H9 (cell line): ENCODE data around the gene FOXP2. TPM values are rescaled to one million over a fixed set of nuclear protein-coding genes. Genes with fewer than 3 reads are reported as not detected.

Experiments
- DNase-seq: peaks from one replicate; pipeline ENCODE4 v3.0.0-alpha.2; 2017
- H2AFZ ChIP-seq: one replicate; pipeline ENCODE4 v1.6.1; 2013; ENCODE audit warnings: mild to moderate bottlenecking, low read length, control low read depth, moderate library complexity
- H2AK5ac ChIP-seq: 2 replicates; pipeline ENCODE4 v1.6.1; 2013; ENCODE audit warnings: low read length, control low read depth, mixed read lengths; ENCODE audit not compliant: insufficient read length
- H2BK120ac ChIP-seq: one replicate; pipeline ENCODE4 v1.6.1; 2013; ENCODE audit warnings: low read depth, mild to moderate bottlenecking, low read length, control low read depth, inconsistent platforms; ENCODE audit not compliant: poor library complexity, severe bottlenecking
- H2BK12ac ChIP-seq: 2 replicates; pipeline ENCODE4 v1.6.1; 2013; ENCODE audit warnings: low read length, control low read depth, mixed read lengths, low read depth; ENCODE audit not compliant: insufficient read length
- H2BK15ac ChIP-seq: 2 replicates; pipeline ENCODE4 v1.6.1; 2013; ENCODE audit warnings: low read depth, low read length, control low read depth
- H2BK20ac ChIP-seq: one replicate; pipeline ENCODE4 v1.6.1; 2013; ENCODE audit warnings: low read depth, mild to moderate bottlenecking, low read length, control low read depth, inconsistent platforms; ENCODE audit not compliant: poor library complexity, severe bottlenecking
- H2BK5ac ChIP-seq: 2 replicates; pipeline ENCODE4 v1.6.1; 2013; ENCODE audit warnings: low read length, control low read depth, mixed read lengths; ENCODE audit not compliant: insufficient read length
- H3K14ac ChIP-seq: 2 replicates; pipeline ENCODE4 v1.6.1; 2013; ENCODE audit warnings: low read length, control low read depth; ENCODE audit not compliant: insufficient read depth
- H3K18ac ChIP-seq: 2 replicates; pipeline ENCODE4 v1.6.1; 2013; ENCODE audit warnings: low read depth, mild to moderate bottlenecking, mixed read lengths, low read length, control low read depth; ENCODE audit not compliant: insufficient read length
- H3K23ac ChIP-seq: 2 replicates; pipeline ENCODE4 v1.6.1; 2013; ENCODE audit warnings: low read length, control low read depth, mixed read lengths, low read depth; ENCODE audit not compliant: insufficient read length
- H3K23me2 ChIP-seq: 2 replicates; pipeline ENCODE4 v1.6.1; 2013; ENCODE audit warnings: low read depth, mild to moderate bottlenecking, mixed read lengths, low read length, control low read depth; ENCODE audit not compliant: insufficient read length, poor library complexity, severe bottlenecking
- H3K27ac ChIP-seq: 2 replicates; pipeline ENCODE4 v1.5.1; 2013; ENCODE audit warnings: low read length, control low read depth, mixed read lengths, low read depth; ENCODE audit not compliant: insufficient read length
- H3K27me3 ChIP-seq: 2 replicates; pipeline ENCODE4 v1.6.1; 2013; ENCODE audit warnings: low read length, control low read depth, inconsistent platforms; ENCODE audit not compliant: insufficient read depth
- H3K4ac ChIP-seq: 2 replicates; pipeline ENCODE4 v1.6.1; 2013; ENCODE audit warnings: low read depth, mild to moderate bottlenecking, control low read depth, inconsistent platforms, low read length, moderate library complexity
- H3K4me1 ChIP-seq: 2 replicates; pipeline ENCODE4 v1.6.1; 2013; ENCODE audit warnings: low read length, control low read depth, inconsistent platforms; ENCODE audit not compliant: insufficient read depth
- H3K4me2 ChIP-seq: 2 replicates; pipeline ENCODE4 v1.6.1; 2013; ENCODE audit warnings: low read length, control low read depth, mixed read lengths; ENCODE audit not compliant: insufficient read length, insufficient read depth
- H3K56ac ChIP-seq: 2 replicates; pipeline ENCODE4 v1.6.1; 2013; ENCODE audit warnings: low read depth, mild to moderate bottlenecking, mixed read lengths, low read length, control low read depth; ENCODE audit not compliant: insufficient read length
- H3K79me1 ChIP-seq: 2 replicates; pipeline ENCODE4 v1.6.1; 2013; ENCODE audit warnings: low read depth, mild to moderate bottlenecking, moderate library complexity, low read length, control low read depth, inconsistent platforms; ENCODE audit not compliant: insufficient read depth, poor library complexity, severe bottlenecking
- H3K79me2 ChIP-seq: 2 replicates; pipeline ENCODE4 v1.6.1; 2013; ENCODE audit warnings: low read length, control low read depth, inconsistent platforms; ENCODE audit not compliant: insufficient read depth
- H3K9ac ChIP-seq: 2 replicates; pipeline ENCODE4 v1.6.1; 2013; ENCODE audit warnings: low read length, control low read depth, mixed read lengths; ENCODE audit not compliant: insufficient read length; ENCODE audit errors: extremely low read depth
- H3K9me3 ChIP-seq: one replicate; pipeline ENCODE4 v1.6.1; 2013; ENCODE audit warnings: low read depth, low read length, inconsistent platforms; ENCODE audit not compliant: control insufficient read depth
- H3T11ph ChIP-seq: one replicate; pipeline ENCODE4 v1.6.1; 2013; ENCODE audit warnings: mild to moderate bottlenecking, low read length, control low read depth, inconsistent platforms
- H4K20me1 ChIP-seq: one replicate; pipeline ENCODE4 v1.6.1; 2013; ENCODE audit not compliant: control insufficient read depth, insufficient read length, insufficient read depth
- H4K5ac ChIP-seq: 2 replicates; pipeline ENCODE4 v1.6.1; 2013; ENCODE audit warnings: low read depth, mild to moderate bottlenecking, mixed read lengths, low read length, control low read depth; ENCODE audit not compliant: insufficient read length
- H4K8ac ChIP-seq: replicated peaks from 2 replicates; pipeline ENCODE4 v1.6.1; 2013; ENCODE audit warnings: low read length, control low read depth, mixed read lengths, low read depth; ENCODE audit not compliant: insufficient read length
- H4K91ac ChIP-seq: 2 replicates; pipeline ENCODE4 v1.6.1; 2013; ENCODE audit warnings: low read depth, mild to moderate bottlenecking, moderate library complexity, mixed read lengths, low read length, control low read depth; ENCODE audit not compliant: insufficient read length
- H3K27ac Mint-ChIP-seq, 3 experiments: 2 replicates in 2 of 3; 3 replicates in 1 of 3; pipeline ENCODE4 v1.8.0; 2020 to 2021; ENCODE audit warnings: mixed read lengths in 3 of 3, mild to moderate bottlenecking in 1 of 3, moderate library complexity in 1 of 3
- H3K27me3 Mint-ChIP-seq: 2 replicates; pipeline ENCODE4 v1.8.0; 2021; ENCODE audit warnings: low read depth, mild to moderate bottlenecking, moderate library complexity, mixed read lengths
- H3K36me3 Mint-ChIP-seq, 3 experiments: 2 replicates in 2 of 3; 3 replicates in 1 of 3; pipeline ENCODE4 v1.8.0; 2020 to 2021; ENCODE audit warnings: low read depth in 3 of 3, mixed read lengths in 3 of 3; ENCODE audit not compliant: insufficient read depth in 1 of 3
- H3K4me1 Mint-ChIP-seq, 2 experiments: 2 replicates each; pipeline ENCODE4 v1.8.0; 2020; ENCODE audit warnings: mixed read lengths in 2 of 2
- H3K4me3 Mint-ChIP-seq, 2 experiments: 2 replicates in 1 of 2; 3 replicates in 1 of 2; pipeline ENCODE4 v1.8.0; 2020 to 2021; ENCODE audit warnings: mild to moderate bottlenecking in 2 of 2, mixed read lengths in 2 of 2, moderate library complexity in 1 of 2
- H3K9me3 Mint-ChIP-seq, 2 experiments: 2 replicates in 1 of 2; 3 replicates in 1 of 2; pipeline ENCODE4 v1.8.0; 2020; ENCODE audit warnings: mild to moderate bottlenecking in 2 of 2, mixed read lengths in 2 of 2, moderate library complexity in 1 of 2
- WGBS: extraction: QIAGEN DNeasy Blood & Tissue Kit; methylation state at CpG from one replicate; pipeline ENCODE4 v1.1.7; 2013; ENCODE audit warnings: missing lambda C conversion rate, low lambda C conversion rate, mixed read lengths; ENCODE audit not compliant: insufficient read length; ENCODE audit errors: extremely low coverage; 5-methylcytosine and 5-hydroxymethylcytosine counted together
- total RNA-seq: library from RNA; stranded (reverse); gene quantifications from 2 replicates; pipeline ENCODE4 v1.2.1, GENCODE V29; 2021
- TF ChIP-seq, protein P1 (sequence below): fragments of 200-600 bp; sonication (generic); conservative IDR thresholded peaks from 3 replicates; pipeline ENCODE4 v1.8.0; 2021; ENCODE audit warnings: antibody characterized with exemption, mild to moderate bottlenecking

FOXP2 gene
- total RNA-seq, 1 experiment from 2014 or later = not detected

- Mint-ChIP-seq H3K4me1 (no peaks in the 10 kb centered on the region), H3K27me3 (no peaks in the 10 kb centered on the region), H3K36me3 (no peaks in the 10 kb centered on the region), H3K4me3 (no peak overlapping the region), H3K27ac (no peak overlapping the region), H3K9me3 (no peaks in the 10 kb centered on the region)
- WGBS = no CpG with 5 or more reads among the region's 1 CpG
- no peak for DNase-seq
- Histone ChIP-seq H2BK20ac (no peak overlapping the region), H3K4me2 (no peak overlapping the region), H4K8ac (no peak overlapping the region), H2BK12ac (no peak overlapping the region), H3K56ac (no peak overlapping the region), H3K4me1 (no peaks in the 10 kb centered on the region), H3K23ac (no peak overlapping the region), H4K91ac (no peak overlapping the region), H3K4ac (no peak overlapping the region), H3K79me2 (no peaks in the 10 kb centered on the region), H2AFZ (no peak overlapping the region), H4K5ac (no peak overlapping the region), H3K14ac (no peak overlapping the region), H2AK5ac (no peak overlapping the region), H3K9ac (no peak overlapping the region), H2BK120ac (no peak overlapping the region), H2BK5ac (no peak overlapping the region), H3K18ac (no peak overlapping the region), H3K27me3 (no peaks in the 10 kb centered on the region), H3K9me3 (no peaks in the 10 kb centered on the region), H3K79me1 (no peaks in the 10 kb centered on the region), H3K27ac (no peak overlapping the region), H2BK15ac (no peak overlapping the region), H3T11ph (no peak overlapping the region), H3K23me2 (no peaks in the 10 kb centered on the region), H4K20me1 (no peaks in the 10 kb centered on the region)
- TF ChIP-seq, protein P1, sequence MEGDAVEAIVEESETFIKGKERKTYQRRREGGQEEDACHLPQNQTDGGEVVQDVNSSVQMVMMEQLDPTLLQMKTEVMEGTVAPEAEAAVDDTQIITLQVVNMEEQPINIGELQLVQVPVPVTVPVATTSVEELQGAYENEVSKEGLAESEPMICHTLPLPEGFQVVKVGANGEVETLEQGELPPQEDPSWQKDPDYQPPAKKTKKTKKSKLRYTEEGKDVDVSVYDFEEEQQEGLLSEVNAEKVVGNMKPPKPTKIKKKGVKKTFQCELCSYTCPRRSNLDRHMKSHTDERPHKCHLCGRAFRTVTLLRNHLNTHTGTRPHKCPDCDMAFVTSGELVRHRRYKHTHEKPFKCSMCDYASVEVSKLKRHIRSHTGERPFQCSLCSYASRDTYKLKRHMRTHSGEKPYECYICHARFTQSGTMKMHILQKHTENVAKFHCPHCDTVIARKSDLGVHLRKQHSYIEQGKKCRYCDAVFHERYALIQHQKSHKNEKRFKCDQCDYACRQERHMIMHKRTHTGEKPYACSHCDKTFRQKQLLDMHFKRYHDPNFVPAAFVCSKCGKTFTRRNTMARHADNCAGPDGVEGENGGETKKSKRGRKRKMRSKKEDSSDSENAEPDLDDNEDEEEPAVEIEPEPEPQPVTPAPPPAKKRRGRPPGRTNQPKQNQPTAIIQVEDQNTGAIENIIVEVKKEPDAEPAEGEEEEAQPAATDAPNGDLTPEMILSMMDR = no peak
Measured at GRCh38 chr7:114504586-114504985, 90.0 kb downstream of the FOXP2 start.
